GM11168 (cell line): ENCODE measurements around the gene F10.

ENCODE experiments used
- in situ Hi-C: fragments of 300-500 bp; cut with MboI; formaldehyde crosslinking; loops from one replicate; pipeline ENCODE4 v1.12.0; 2022; ENCODE audit warnings: low sequenced_read_pairs; ENCODE audit not compliant: unreplicated experiment

The F10 gene

DNA sequence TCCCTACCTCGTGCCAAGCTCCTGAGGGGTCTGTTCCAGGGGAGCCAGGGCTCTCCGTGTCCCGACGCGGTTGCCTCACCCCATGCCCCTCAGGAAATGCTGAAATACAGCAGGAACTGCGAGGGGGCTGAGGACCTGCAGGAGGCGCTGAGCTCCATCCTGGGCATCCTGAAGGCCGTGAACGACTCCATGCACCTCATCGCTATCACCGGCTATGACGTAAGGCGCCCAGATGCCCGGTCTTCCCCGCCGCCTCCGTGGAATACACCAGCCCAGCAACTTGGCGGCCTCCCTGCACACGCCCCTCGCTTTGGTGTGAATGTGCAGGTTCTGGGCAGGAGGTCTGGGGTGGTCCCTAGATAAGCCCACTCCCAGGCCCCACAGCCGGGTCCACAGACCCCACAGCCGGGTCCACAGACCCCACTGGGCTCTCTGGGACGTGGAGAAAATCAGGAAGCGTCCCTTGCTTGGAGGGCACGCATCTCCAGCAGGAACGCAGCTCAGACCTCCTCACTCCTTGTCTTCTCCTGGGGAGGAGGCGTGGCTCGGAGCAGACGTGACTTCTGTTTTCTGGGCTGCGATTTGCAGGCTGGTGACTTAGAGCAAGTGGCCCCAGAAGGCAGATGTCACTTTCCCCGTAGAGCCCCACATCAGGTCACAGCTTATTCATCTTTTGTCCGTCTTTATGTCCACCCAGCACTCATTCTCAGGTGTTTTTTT is 36.4 kb upstream of the F10 start:
- in situ Hi-C loops, result no loop called here

DNA sequence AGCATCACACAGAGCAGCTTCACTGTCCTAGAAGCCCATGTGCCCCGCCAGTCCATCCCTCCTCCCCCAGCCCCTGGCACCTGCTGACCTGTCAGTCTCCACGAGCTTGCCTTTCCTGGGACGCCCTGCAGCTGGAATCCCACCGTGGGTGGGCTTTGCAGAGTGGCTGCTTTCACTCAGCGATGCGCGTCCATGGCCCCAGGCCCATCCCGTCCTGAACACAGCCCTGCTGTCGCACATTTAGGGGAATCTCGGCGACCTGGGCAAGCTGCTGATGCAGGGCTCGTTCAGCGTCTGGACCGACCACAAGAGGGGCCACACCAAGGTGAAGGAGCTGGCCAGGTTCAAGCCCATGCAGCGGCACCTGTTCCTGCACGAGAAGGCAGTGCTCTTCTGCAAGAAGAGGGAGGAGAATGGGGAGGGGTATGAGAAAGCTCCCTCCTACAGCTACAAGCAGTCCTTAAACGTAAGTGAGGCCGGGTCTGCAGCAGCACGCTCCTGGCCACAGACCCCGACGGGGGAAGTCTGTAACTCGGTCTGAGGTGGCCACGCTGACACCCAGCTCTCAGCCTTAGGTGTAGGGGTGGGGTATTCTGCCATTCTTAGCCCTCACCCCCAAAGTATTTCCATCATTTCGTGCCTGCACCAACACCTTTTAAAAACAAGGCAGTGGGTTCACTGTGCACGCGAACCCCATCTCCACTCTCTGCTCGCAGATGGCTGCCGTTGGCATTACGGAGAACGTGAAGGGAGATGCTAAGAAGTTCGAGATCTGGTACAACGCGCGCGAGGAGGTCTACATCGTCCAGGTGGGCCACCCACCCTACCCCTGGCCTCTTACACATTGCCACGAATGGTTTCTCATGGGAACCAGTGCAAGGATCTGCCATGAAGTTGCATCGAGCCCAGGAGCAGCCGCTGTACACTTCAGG is 35.3 kb upstream of the F10 start:
- in situ Hi-C loops, result no loop called here

DNA sequence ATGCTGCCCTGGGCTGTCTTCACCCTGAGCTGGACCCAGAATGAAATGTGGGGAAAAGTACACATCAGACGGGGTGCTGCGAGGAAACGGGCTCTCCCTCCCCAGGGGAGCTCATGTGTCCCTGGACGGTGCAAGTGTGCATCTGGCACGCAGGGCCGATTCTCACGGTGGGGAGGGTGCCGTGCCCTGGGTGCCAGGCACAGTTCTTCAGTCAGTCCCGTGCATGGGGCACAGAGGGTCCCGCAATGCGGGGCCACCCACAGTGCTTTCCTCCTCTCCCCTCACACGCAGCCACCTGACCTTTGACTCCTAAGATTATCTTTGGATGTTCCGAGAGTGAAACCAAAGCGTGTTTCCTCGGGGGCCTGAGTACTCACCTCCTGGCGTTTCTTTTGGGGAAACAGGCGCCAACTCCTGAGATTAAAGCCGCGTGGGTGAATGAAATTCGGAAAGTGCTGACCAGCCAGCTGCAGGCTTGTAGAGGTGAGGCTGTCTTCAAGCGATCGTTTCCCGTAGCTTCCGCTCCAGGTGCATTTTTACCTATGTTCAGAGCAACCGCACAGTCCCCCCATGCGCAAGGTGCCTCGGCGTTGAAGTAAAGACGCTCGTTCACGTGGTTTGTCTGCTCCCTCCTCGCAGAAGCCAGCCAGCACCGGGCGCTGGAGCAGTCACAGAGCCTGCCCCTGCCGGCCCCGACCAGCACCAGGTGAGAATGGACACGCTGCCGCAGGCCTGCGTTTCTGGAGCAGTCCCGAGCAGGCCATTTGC is 34.5 kb upstream of the F10 start:
- in situ Hi-C loops, result no loop called here

- in situ Hi-C loops, result no loop called here
These were observed 33.9 kb upstream of the F10 start for GRCh38 chr13:113088691-113089020.

GRCh38 chr13:113089693-113090414 is 32.7 kb upstream of the F10 start:
- in situ Hi-C loops, result no loop called here

DNA sequence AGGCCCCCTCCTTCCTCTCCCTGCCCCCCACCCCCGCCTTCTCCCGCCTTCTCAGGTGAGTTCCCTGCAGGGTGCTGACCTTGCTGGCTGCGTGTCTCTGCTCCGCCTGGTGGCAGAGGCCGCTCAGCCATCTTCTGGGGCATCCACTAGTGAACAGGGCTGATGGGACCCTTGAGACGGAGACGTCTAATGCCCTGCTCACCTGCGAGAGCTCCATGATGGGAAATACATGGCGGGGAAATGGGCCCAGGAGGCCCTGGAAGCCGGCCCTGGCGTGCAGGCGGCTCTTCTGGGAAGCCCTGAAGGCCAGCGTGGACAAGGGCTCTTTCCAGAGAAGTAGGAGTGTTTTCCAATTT is 32.2 kb upstream of the F10 start:
- in situ Hi-C loops, result no loop called here

DNA sequence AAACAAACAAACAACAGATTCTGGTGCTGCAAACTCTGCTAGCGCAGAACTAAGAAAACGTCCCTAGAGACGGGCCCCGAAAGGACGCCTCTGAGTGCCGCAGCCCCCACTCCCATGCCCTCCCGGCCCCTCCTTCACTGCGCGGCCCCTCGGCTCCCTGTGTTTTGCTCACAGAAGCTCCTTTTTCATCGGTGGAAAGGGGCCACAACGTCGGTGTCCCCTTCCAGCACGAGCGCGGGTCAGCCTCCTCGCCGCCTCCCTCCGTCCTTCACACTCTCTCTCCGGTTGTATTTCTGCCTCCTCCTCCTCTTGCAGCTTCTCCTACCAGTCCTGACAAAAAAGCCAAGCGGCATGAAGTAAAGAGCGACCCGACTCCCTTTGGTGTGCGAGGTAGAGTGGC is 31.8 kb upstream of the F10 start:
- in situ Hi-C loops, result no loop called here

GRCh38 chr13:113091211-113091771 is 31.3 kb upstream of the F10 start:
- in situ Hi-C loops, result no loop called here

- in situ Hi-C loops, result no loop called here
These were observed 30.5 kb upstream of the F10 start for GRCh38 chr13:113091891-113092775.

DNA sequence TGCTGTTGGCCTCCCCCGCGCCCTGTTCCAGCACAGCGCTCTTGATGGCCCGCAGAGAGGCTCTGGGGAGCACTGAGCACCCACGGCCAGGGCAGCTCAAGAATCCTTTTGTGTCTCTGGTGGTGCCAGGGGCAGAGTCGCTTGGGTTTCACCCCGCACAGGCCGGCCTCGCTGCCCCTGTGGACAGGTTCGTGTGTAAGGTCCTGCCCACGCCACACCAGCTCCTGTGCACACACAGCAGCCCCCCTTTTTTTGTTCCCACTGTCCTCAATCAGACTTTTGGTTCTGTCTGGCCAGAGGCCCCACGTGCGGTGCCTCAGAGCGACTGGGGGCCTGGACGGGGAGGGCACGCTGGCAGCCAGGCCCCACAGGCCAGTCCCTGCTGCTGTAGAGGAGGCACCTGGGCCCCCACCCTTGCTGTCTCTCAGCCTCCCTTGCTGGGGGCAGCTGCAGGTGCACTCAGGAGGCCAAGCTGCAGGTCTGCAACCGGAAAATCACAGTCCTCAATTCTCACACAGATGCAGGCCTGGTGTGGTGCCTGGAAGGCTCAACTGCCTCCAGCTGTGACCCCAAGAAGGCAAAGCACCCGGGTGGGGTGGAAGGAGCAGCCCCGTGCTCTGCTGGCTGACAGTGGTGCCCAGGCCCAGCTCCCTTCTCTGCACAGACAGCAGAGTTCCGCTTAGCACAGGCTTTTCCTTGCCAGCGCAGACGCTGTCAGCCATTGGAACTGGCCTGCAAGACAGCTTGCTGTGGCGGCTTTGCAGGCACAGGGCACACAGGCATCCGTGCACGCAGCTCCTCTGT is 29.6 kb upstream of the F10 start:
- in situ Hi-C loops, result no loop called here

GRCh38 chr13:113093580-113094409 is 28.8 kb upstream of the F10 start:
- in situ Hi-C loops, result no loop called here

DNA sequence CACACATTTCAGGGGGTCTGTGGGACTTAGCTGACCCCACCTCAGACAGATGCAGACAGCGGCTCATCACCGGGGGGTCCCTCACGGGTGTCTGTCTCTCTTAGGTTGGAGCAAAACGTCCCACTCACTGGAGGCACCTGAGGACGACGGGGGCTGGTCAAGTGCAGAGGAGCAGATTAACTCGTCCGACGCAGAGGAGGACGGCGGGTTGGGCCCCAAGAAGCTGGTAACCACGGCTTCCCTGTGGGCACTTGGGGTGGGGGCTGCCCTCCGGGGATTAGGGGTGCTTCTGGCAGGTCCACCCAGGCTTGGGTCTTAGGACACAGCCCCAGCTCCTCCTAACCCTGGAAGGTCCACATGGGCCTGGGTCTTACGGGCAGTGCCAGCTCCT is 28.2 kb upstream of the F10 start:
- in situ Hi-C loops, result no loop called here

DNA sequence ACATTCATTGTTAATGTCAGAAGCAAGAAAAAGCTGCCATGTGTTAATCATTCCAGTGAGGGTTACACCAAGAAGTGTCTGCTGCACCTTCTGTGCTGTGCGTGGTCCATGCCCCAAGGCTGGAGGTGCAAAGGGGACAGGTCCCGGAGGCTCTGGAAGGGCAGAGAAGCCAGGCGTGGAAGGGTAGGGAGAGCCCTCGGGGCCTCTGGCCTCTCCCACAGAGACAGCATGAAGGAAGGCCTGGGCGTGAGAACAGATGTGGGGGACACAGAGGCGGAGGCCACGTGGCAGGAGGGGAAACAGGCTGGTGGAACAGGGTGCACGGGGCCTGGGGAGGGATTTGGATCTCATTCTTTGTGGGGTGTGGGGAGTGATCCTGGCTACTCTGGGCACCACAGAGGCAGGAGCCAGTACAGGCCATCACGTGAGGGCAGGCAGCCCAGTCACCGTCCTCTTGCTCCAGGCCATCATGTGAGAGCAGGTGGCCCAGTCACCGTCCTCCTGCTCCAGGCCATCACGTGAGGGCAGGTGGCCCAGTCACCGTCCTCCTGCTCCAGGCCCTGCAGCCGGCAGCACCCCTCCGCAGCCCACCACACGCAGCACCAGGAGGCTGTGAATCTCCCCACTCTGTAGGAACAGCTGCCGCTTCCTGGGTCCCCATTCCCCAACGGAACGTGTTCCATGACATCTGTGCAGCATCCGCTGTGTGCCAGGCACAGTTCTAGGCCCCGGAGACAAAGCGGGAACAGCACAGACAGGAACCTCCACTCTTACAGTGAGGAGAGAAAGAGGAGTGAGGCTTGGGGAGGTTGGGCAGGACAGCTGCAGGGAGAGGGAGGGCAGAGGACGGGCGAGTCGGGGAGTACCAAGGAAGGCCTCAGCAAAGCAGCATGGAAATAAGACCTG is 27.2 kb upstream of the F10 start:
- in situ Hi-C loops, result no loop called here

- in situ Hi-C loops, result no loop called here
These were observed 26.4 kb upstream of the F10 start for GRCh38 chr13:113096052-113096744.

DNA sequence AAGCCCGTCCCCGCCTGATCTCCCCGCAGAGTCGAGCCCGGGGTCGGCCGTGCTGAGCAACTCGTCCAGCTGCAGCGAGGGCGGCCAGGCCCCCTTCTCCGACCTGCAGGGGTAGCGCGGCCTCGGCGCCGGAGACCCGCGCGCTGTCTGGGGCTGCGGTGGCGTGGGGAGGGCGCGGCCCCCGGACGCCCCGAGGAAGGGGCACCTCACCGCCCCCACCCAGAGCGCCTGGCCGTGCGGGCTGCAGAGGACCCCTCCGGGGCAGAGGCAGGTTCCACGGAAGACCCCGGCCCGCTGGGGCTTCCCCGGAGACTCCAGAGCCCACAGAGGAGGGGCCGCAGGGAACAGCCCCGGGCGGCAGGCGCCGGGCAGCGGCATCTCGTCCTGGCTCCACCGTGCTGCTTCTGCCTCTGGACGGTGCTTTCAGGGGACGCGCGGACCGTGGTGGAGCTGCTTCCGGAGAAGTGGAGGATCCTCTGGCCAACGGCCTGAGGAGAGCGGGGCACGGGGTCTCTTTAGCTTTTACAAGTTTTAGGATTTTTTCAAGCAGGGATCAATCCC is 25.8 kb upstream of the F10 start:
- in situ Hi-C loops, result no loop called here

- in situ Hi-C loops, result no loop called here
These were observed 24.9 kb upstream of the F10 start for GRCh38 chr13:113097651-113098050.
